ENCODE measurements around the gene SUSD6.

SUSD6 gene

GRCh38 chr14:69708586-69709560, 97.5 kb downstream of the SUSD6 start:
- peak in 1 of 3 experiments; percentile 28 for TF ChIP-seq CTCF (IDR thresholded peaks at IDR 0.05; ENCODE audit: unreplicated experiment in 3 of 3)
- Mint-ChIP-seq H3K27ac (peak overlapping the region in 2 of 3 experiments; percentile 19 to 28), H3K4me1 (peaks cover 65% of the 10 kb centered on the region), H3K36me3 (ENCODE audit: low read depth) (peaks cover 29% of the 10 kb centered on the region), H3K9me3 (no peaks in the 10 kb centered on the region), H3K4me3 (no peak overlapping the region), H3K27me3 (ENCODE audit: low read depth) (no peaks in the 10 kb centered on the region)

GRCh38 chr14:69710378-69710777, 99.0 kb downstream of the SUSD6 start:
- Mint-ChIP-seq H3K9me3 (no peaks in the 10 kb centered on the region), H3K36me3 (ENCODE audit: low read depth) (peaks cover 30% of the 10 kb centered on the region), H3K4me1 (peaks cover 76% of the 10 kb centered on the region), H3K27ac (peak overlapping the region; percentile 53 to 89 (median 66)), H3K27me3 (ENCODE audit: low read depth) (no peaks in the 10 kb centered on the region), H3K4me3 (peak overlapping the region in 1 of 3 experiments; percentile 41)
- TF ChIP-seq CTCF (IDR thresholded peaks at IDR 0.05; ENCODE audit: unreplicated experiment in 3 of 3) = no peak

GRCh38 chr14:69711065-69711464, 99.7 kb downstream of the SUSD6 start:
- no peaks in the 10 kb centered on the region for H3K27me3 Mint-ChIP-seq (ENCODE audit: low read depth)
- peak overlapping the region; percentile 89 to 97 (median 95) for H3K27ac Mint-ChIP-seq
- no peaks in the 10 kb centered on the region for H3K9me3 Mint-ChIP-seq
- peak overlapping the region in 2 of 3 experiments; percentile 12 to 57 for H3K4me3 Mint-ChIP-seq
- H3K36me3 Mint-ChIP-seq (ENCODE audit: low read depth) = peaks cover 30% of the 10 kb centered on the region
- H3K4me1 Mint-ChIP-seq = peaks cover 74% of the 10 kb centered on the region
- no peak for TF ChIP-seq CTCF (IDR thresholded peaks at IDR 0.05; ENCODE audit: unreplicated experiment in 3 of 3)

GRCh38 chr14:69711477-69711876, 100.1 kb downstream of the SUSD6 start:
- H3K9me3 Mint-ChIP-seq = no peaks in the 10 kb centered on the region

GRCh38 chr14:69711881-69712560, 100.6 kb downstream of the SUSD6 start:
- no peak for TF ChIP-seq CTCF (IDR thresholded peaks at IDR 0.05; ENCODE audit: unreplicated experiment in 3 of 3)
- peaks cover 77% of the 10 kb centered on the region for H3K4me1 Mint-ChIP-seq
- H3K27ac Mint-ChIP-seq = peak overlapping the region; percentile 89 to 97 (median 95)
- no peaks in the 10 kb centered on the region for H3K9me3 Mint-ChIP-seq
- H3K36me3 Mint-ChIP-seq (ENCODE audit: low read depth) = peaks cover 24% of the 10 kb centered on the region
- H3K4me3 Mint-ChIP-seq = peak overlapping the region in 2 of 3 experiments; percentile 29 to 57
- H3K27me3 Mint-ChIP-seq (ENCODE audit: low read depth) = no peaks in the 10 kb centered on the region

More at GRCh38 chr14:69711477-69711876, 100.1 kb downstream of the SUSD6 start:
- TF ChIP-seq CTCF (IDR thresholded peaks at IDR 0.05; ENCODE audit: unreplicated experiment in 3 of 3) = no peak
- H3K36me3 Mint-ChIP-seq (ENCODE audit: low read depth) = peaks cover 30% of the 10 kb centered on the region
- H3K4me1 Mint-ChIP-seq = peaks cover 77% of the 10 kb centered on the region
- H3K4me3 Mint-ChIP-seq = peak overlapping the region in 2 of 3 experiments; percentile 48 to 57
- H3K27ac Mint-ChIP-seq = peak overlapping the region; percentile 89 to 97 (median 95)
- H3K27me3 Mint-ChIP-seq (ENCODE audit: low read depth) = no peaks in the 10 kb centered on the region

All from nephron (organoid).